Measurements from ENCODE around the gene DNAJB8.

GRCh38 chr3:128503164-128503651 lies 36.5 kb upstream of the DNAJB8 start:
- TF ChIP-seq CTCF (IDR thresholded peaks at IDR 0.05; ENCODE audit: poor library complexity), result no peak
- no peak for TF ChIP-seq EZH2 (IDR thresholded peaks at IDR 0.05; ENCODE audit: borderline replicate concordance)

Data from hepatocyte (in vitro differentiated cells).